Measurements from ENCODE around the gene PPP2R3A.

PPP2R3A gene

DNA sequence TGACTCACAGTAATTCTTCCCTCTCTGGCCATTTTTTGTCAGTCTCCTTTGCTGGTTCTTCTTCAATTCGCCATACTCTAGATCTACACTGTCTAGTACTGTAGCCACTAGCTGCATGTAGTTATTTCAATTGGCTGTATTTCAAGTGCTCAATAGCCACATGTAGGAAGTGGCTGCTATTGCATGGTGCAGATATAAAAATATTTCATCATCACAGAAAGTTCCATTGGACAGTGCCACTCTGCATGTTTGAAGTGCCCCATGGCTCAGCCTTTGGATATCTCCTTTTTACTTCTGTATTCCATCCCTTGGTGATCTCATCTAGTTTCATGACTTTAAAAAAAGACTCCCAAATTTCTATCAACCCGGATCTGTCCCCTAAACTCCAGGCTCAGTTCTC lies 22.1 kb downstream of the PPP2R3A start:
- no peak for ATAC-seq
- peaks cover 12% of the 10 kb centered on the region for H3K4me1 Mint-ChIP-seq
- no peak overlapping the region for H3K4me3 Mint-ChIP-seq
- H3K36me3 Mint-ChIP-seq (ENCODE audit: low read depth): no peaks in the 10 kb centered on the region
- no peak overlapping the region for H3K27ac Mint-ChIP-seq
- no peaks in the 10 kb centered on the region for H3K9me3 Mint-ChIP-seq
- DNase-seq: no peak
- H3K27me3 Mint-ChIP-seq: peaks cover 6% of the 10 kb centered on the region

DNA sequence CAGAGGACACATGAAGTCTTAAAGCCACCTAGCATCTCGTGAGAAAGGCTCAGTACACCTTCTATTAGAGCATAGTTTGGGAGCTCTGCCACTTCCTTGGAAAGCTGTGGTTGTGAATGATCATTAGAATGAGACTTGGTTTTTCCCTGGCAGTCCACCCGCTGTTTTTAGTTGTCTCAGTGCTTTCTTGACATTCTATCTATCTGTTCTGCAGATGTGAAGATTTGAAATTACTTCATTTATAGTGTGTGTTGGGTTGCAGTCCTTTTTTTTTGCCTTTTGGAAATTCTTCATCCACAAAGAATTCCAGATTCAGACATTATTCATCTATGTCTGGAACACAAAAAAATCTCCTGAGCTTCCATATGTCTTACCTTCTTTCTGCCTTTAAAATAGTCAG lies 23.7 kb downstream of the PPP2R3A start:
- Mint-ChIP-seq H3K36me3 (ENCODE audit: low read depth) (no peaks in the 10 kb centered on the region), H3K27me3 (peaks cover 9% of the 10 kb centered on the region), H3K27ac (no peak overlapping the region), H3K9me3 (no peaks in the 10 kb centered on the region), H3K4me3 (no peak overlapping the region), H3K4me1 (peaks cover 13% of the 10 kb centered on the region)
- DNase-seq: no peak
- ATAC-seq: no peak

DNA sequence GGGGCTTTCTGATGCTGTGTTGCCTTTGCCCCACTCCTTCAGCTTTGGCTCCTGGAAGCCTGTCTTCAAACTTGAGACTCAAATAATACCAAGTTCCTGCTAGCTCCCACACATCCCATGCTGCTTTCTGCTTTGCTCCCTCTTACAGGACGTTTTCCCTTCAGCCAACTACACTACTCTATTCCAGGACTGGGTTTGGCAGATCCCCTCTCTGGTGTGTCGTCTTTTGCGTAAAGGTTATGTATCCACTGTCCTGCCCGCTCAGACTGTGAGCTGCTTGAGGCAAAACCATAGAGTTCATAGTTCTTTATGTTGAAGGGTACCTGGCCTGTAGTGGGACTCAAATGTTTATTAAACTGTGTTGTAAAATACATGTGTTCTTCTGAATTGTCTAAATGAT lies 25.4 kb downstream of the PPP2R3A start:
- DNase-seq (no peak), ATAC-seq (no peak)
- Mint-ChIP-seq H3K27me3 (peaks cover 10% of the 10 kb centered on the region), H3K4me3 (no peak overlapping the region), H3K36me3 (ENCODE audit: low read depth) (no peaks in the 10 kb centered on the region), H3K9me3 (no peaks in the 10 kb centered on the region), H3K27ac (no peak overlapping the region), H3K4me1 (peaks cover 13% of the 10 kb centered on the region)

DNA sequence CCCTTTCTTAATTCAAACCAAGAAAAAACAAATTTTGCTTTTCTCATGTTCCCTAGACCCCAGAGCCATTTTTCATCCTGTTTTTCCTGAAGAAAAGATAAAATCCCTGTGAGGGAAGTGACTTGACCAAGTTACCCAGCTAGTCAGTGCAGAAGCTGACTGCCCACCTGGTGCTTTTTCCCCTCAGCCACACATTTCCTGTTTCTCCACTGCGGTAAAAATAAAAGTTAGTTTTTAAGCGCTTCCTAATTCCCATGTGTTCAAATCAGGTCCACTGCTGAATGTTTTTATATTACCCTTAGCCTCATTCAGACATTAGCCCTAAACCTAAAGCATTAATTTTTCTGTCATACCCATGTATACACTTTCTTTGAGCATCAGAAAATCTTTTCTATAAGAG lies 26.1 kb downstream of the PPP2R3A start:
- Mint-ChIP-seq H3K27me3 (peaks cover 11% of the 10 kb centered on the region), H3K4me1 (peaks cover 13% of the 10 kb centered on the region)

DNA sequence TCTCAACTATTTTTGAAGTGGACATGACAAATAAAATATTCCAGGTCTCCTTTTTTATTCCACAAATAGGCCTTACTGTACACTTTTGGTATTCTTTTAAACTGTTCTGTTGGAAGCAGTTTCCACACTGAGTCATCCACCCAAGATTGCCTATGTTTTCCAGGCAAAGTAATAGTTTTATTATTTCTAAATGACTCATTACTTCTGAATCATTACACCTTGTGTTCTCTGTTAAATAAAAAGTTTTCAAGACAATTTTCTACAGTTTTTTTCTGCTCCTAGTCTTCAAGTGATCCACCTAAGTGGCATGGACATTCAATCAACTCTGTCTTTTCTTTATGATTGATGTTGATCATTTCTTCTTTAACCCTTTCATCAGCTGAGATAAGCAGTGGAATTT lies 26.5 kb downstream of the PPP2R3A start:
- Mint-ChIP-seq H3K4me3 (no peak overlapping the region), H3K36me3 (ENCODE audit: low read depth) (no peaks in the 10 kb centered on the region), H3K27ac (no peak overlapping the region), H3K27me3 (peaks cover 11% of the 10 kb centered on the region), H3K9me3 (no peaks in the 10 kb centered on the region), H3K4me1 (peaks cover 13% of the 10 kb centered on the region)
- ATAC-seq (peak; percentile 40), DNase-seq (no peak)

More for the DNA sequence above, 26.1 kb downstream of the PPP2R3A start:
- no peak overlapping the region for H3K4me3 Mint-ChIP-seq
- H3K27ac Mint-ChIP-seq: no peak overlapping the region
- no peaks in the 10 kb centered on the region for H3K9me3 Mint-ChIP-seq
- DNase-seq (no peak), ATAC-seq (no peak)
- H3K36me3 Mint-ChIP-seq (ENCODE audit: low read depth): no peaks in the 10 kb centered on the region

DNA sequence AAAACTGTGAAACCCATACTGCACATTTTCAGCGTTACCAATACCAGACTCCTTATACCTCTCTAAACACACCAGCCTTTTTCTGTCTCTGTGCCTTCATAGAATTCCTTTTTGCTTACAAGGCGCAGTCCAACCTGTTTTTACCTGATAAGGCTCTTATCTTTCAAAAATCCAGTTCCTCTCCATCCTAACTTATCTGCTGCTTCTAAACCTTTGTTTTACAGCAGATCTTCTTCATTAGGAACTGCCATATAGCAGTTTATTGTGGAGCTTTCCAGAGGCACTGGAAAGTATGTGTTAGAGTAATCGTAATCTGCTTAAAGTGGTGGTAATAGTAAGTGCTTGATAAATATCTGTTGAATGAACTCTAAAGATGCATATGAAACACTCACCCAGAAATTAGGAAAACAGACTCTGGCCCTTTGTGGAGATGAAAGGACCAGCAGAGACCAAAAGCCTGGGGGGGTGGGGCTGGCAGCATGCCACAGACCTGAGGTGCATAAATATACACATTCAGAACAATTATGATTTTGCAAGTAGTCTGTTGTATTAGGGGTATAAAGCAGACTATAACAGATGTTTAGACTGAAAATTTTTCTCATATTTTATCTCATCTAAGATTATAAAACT lies 29.3 kb downstream of the PPP2R3A start:
- Mint-ChIP-seq H3K27me3 (peaks cover 11% of the 10 kb centered on the region), H3K27ac (no peak overlapping the region), H3K9me3 (no peaks in the 10 kb centered on the region), H3K4me1 (peaks cover 13% of the 10 kb centered on the region), H3K36me3 (ENCODE audit: low read depth) (no peaks in the 10 kb centered on the region), H3K4me3 (no peak overlapping the region)
- ATAC-seq (no peak), DNase-seq (no peak)

DNA sequence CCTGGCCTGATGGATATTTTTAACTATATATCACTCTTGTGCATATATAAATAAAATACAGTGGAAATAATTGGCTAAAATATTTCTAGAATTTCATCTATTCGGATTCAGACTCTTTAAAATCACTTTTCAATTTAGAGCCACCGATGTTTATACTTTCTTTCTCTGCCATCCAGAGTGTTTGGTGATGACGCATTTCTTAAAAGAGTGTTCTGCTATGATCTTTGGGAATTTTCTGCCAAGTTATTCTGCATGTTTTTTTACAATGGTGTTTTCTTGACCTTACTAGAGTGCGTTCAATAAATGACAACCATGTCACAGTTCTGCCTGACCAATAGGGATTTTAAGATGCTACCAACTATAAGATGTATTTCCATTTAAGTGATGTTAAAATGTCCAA lies 30.2 kb downstream of the PPP2R3A start:
- H3K4me3 Mint-ChIP-seq: no peak overlapping the region
- peaks cover 13% of the 10 kb centered on the region for H3K4me1 Mint-ChIP-seq
- peaks cover 7% of the 10 kb centered on the region for H3K27me3 Mint-ChIP-seq
- H3K27ac Mint-ChIP-seq: no peak overlapping the region
- no peaks in the 10 kb centered on the region for H3K36me3 Mint-ChIP-seq (ENCODE audit: low read depth)
- no peak for DNase-seq
- no peak for ATAC-seq
- no peaks in the 10 kb centered on the region for H3K9me3 Mint-ChIP-seq

DNA sequence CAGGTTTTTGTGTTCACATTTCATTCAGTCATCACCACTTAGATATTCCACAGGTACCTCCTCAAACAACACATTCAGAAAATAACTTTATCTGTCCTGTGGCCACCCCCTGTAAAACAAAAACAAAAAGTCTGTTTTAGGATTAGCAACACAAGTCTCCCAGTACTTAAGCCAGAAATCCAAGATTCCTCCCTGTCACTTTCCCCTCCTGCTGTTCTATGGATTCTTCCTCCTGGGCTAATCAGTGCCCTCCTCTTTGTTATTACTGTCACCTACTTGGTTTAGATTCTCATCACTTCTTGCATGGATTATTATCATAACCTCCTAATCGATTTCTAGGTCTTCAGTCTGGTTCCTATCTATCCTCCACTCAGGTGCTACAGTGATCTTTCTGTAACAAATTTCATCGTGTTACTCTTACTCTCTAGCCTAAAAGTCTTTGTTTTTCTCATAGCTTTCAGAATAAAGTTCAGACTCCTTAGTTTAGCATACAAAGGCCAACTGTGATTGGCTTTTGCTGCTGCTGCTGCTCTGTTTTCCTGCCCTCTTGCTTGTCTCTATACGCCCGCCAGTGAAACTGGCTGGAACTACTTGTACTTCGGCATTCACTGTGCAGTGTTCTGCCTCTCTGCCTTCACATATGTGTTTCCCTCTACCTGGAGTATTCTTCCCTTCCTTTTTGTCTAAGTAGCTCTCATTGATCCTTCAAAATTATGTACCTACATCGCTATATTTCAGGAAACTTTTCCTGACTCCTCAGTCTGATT lies 32.2 kb downstream of the PPP2R3A start:
- ATAC-seq (no peak), DNase-seq (no peak)
- H3K27ac Mint-ChIP-seq: no peak overlapping the region
- no peaks in the 10 kb centered on the region for H3K9me3 Mint-ChIP-seq
- H3K4me1 Mint-ChIP-seq: peaks cover under 1% of the 10 kb centered on the region
- H3K4me3 Mint-ChIP-seq: no peak overlapping the region
- H3K36me3 Mint-ChIP-seq (ENCODE audit: low read depth): no peaks in the 10 kb centered on the region
- H3K27me3 Mint-ChIP-seq: peaks cover 5% of the 10 kb centered on the region

DNA sequence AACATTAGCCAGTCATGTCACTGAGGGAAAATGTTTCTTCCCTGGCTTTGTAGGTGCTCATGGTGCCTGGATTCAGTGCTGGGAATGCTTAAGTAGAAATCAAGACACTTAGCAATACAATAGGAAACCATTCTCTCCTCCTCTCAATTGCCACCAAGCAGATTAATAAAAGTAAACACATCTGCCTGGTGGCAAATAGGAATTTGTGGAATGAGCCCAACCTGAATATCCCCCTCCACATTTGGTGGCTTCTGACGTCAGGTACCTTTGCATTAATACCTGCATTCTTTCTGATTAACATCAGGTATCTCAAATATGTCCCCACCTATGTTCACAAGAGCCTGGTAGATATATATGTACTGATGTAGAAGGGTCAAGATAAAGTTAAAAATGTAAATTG lies 42.7 kb downstream of the PPP2R3A start:
- DNase-seq: no peak
- H3K27me3 Mint-ChIP-seq: peaks cover 9% of the 10 kb centered on the region

DNA sequence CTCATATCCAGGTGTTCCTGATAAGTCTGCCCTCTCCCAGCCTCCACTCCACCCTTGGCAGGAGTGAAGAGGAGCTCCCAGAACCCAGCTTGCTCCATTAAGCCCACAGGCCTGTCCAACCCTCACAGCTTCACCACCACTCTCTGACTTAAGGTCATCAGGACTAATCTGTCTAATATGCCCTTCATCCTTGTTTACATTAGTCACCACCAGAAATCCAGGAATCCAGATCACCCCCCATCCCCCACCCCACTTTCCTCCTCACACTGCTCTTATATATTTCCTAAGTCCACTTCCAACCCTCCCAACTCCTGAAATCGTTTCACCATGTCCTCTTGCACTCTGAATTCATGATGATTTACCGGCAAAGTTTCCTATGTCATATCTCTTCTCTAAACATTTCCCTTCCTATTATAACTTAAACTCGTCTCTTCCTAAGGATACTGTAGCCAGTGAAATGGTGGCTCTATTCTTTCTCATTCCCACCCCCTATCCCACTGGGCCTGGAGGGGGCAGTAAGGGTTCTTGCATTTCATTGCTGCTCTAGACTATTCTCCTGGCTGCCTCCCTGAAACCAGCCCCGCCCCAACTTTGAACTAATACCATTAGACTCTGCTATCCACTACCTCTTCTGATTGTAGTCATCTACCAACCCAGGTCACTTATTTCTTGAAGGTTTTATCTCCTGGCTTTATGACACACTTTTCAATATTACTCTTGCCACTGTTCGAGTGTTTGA lies 43.4 kb downstream of the PPP2R3A start:
- DNase-seq (no peak), ATAC-seq (no peak)
- Mint-ChIP-seq H3K27me3 (peaks cover 9% of the 10 kb centered on the region), H3K27ac (no peak overlapping the region), H3K36me3 (ENCODE audit: low read depth) (no peaks in the 10 kb centered on the region), H3K4me1 (no peaks in the 10 kb centered on the region), H3K4me3 (no peak overlapping the region), H3K9me3 (no peaks in the 10 kb centered on the region)

More for the DNA sequence above, 42.7 kb downstream of the PPP2R3A start:
- Mint-ChIP-seq H3K36me3 (ENCODE audit: low read depth) (no peaks in the 10 kb centered on the region), H3K4me1 (no peaks in the 10 kb centered on the region), H3K9me3 (no peaks in the 10 kb centered on the region), H3K27ac (no peak overlapping the region), H3K4me3 (no peak overlapping the region)
- ATAC-seq: no peak

DNA sequence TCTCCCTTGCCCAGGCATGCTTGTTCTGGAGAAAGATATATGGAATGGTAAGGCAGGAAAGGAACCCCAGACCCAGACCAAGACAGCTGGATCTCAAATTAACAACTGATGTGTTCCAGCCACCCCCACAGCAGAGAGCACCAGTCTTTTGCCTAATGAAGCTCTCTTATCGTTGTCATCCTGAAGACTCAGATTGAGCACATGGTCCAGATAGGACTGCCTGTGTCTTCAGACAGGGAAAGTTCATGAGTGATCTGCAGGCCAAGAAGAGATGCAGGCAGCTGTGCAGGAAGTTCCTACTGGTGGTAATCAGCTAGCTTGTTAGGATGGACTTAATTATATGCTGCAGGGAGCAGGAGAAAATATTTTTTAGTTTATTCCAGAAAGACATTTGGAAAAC lies 53.3 kb downstream of the PPP2R3A start:
- H3K9me3 Mint-ChIP-seq: peaks cover 7% of the 10 kb centered on the region
- H3K36me3 Mint-ChIP-seq (ENCODE audit: low read depth): no peaks in the 10 kb centered on the region
- H3K4me3 Mint-ChIP-seq: no peak overlapping the region
- no peak for DNase-seq
- no peaks in the 10 kb centered on the region for H3K4me1 Mint-ChIP-seq
- peaks cover 15% of the 10 kb centered on the region for H3K27me3 Mint-ChIP-seq
- no peak for ATAC-seq
- no peak overlapping the region for H3K27ac Mint-ChIP-seq

DNA sequence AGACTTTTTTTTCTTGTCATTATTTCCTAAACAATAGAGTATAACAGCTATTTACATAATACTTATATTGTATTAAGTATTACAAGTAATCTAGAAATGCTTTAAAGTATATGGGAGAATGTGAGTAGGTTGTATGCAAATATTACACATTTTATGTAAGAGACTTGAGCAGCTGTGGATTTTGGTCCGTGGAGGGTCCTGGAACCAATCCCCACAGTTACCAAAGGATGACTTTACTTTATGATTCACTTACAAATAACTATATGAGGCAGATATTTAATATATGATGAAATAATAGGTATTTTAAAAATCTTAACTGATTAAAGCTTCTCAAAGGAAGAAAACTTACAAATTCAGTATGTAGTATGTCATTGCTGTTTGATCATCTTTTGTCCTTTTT lies 56.3 kb downstream of the PPP2R3A start:
- no peak for ATAC-seq
- no peaks in the 10 kb centered on the region for H3K4me1 Mint-ChIP-seq
- DNase-seq: no peak
- no peak overlapping the region for H3K4me3 Mint-ChIP-seq
- no peak overlapping the region for H3K27ac Mint-ChIP-seq
- H3K9me3 Mint-ChIP-seq: no peaks in the 10 kb centered on the region
- H3K36me3 Mint-ChIP-seq (ENCODE audit: low read depth): no peaks in the 10 kb centered on the region
- peaks cover 13% of the 10 kb centered on the region for H3K27me3 Mint-ChIP-seq

DNA sequence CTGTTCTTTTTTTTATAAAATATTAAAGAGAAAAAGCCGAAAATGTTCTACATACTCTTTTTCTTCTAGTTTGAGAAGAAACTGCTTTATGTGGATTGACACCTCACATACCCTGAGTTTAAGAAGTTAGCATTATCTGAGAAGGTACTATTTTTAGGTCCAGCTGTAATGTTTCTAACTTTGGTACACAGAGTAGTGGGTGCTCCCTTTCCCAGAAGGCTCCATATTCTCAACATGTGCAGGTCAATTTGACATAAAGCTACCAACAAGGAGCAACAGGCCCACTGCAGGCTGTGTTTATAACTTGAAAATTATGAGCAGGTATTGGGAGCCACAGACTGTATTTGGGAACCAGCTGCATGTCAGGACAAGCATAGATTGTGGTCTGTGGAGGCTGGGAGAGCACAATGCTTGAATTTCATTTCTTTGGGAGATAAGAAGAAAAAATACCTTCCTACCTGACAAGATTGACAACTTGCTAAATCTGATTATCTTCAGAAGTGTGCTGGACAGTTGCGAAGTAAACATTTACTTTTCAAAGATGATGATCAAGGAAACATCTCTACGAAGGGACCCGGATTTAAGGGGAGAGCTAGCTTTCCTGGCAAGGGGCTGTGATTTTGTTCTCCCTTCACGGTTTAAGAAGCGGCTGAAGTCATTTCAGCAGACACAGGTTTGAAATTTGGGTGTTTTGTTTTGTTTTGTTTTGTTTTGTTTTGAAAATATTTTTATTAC lies 57.2 kb downstream of the PPP2R3A start:
- H3K36me3 Mint-ChIP-seq (ENCODE audit: low read depth): no peaks in the 10 kb centered on the region
- H3K27ac Mint-ChIP-seq: no peak overlapping the region
- peaks cover 13% of the 10 kb centered on the region for H3K27me3 Mint-ChIP-seq
- ATAC-seq (no peak), DNase-seq (no peak)
- H3K4me3 Mint-ChIP-seq: no peak overlapping the region
- no peaks in the 10 kb centered on the region for H3K4me1 Mint-ChIP-seq
- H3K9me3 Mint-ChIP-seq: no peaks in the 10 kb centered on the region

DNA sequence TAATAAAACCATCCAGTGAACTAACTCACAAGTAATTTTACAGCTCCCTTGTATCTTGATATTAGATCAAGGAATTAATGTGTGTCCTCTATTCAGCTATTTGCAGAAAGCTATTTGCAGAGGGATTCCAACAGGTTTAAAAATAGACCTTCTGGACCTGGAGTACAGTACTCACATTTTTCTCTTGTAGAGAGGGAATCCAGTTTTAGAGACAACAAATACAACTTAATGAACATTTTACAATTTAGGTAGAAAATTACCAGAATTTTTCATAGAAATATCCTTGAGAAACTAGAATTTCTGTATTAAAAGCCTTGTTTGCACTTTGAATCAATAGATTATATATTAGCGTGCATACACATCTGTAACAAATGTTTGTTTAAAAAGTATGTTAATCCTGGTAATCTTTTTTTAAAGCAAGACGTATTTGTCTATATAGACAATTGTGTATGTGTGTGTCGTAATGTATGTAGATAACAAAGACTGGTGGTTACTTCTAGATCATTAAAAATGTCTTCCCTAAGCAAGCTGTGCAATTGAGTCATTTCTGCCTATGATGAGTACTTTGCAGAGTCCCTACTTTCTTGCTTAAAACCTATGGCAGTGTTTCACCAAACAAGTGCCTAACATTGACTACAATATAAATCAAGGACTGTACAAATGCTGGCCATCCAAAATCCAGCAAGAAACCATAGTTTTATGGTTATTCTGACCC lies 57.9 kb downstream of the PPP2R3A start:
- no peaks in the 10 kb centered on the region for H3K9me3 Mint-ChIP-seq
- DNase-seq (no peak), ATAC-seq (no peak)
- no peaks in the 10 kb centered on the region for H3K36me3 Mint-ChIP-seq (ENCODE audit: low read depth)
- H3K27me3 Mint-ChIP-seq: peaks cover 13% of the 10 kb centered on the region
- no peaks in the 10 kb centered on the region for H3K4me1 Mint-ChIP-seq
- no peak overlapping the region for H3K4me3 Mint-ChIP-seq
- H3K27ac Mint-ChIP-seq: no peak overlapping the region
